Heart right ventricle (tissue), 16 donors: Measurements from ENCODE around the gene BOD1L2. TPM values are rescaled to one million over a fixed set of nuclear protein-coding genes. Genes with fewer than 3 reads are reported as not detected.
A peak's percentile ranks its signal among the peaks of the same experiment; 100 is the strongest.

Experiments used
- ATAC-seq, 8 donors: fragments of 200-7000 bp; cut with Tn5 transposase; one replicate each; pipeline ENCODE4 v1.9.1; 2020; ENCODE audit warnings: mild to moderate bottlenecking in 8 of 8, moderate library complexity in 8 of 8, moderate number of reproducible peaks in 1 of 8
- DNase-seq, 2 donors: peaks; one replicate each; pipeline ENCODE4 v3.0.0-alpha.2; 2020
- H3K27ac ChIP-seq, 10 donors: fragments of 200-600 bp; sonication (generic) in 2 of 10; one replicate each; pipeline versions ENCODE4 v1.5.0 to v1.8.0; 2020 to 2022; ENCODE audit warnings: mild to moderate bottlenecking in 3 of 10
- H3K27me3 ChIP-seq, 7 donors: fragments of 200-600 bp; one replicate each; pipeline ENCODE4 v1.8.0; 2021 to 2022; ENCODE audit warnings: mild to moderate bottlenecking in 2 of 7
- H3K36me3 ChIP-seq, 9 donors: fragments of 200-600 bp; sonication (generic) in 1 of 9; one replicate each; pipeline versions ENCODE4 v1.5.0 to v1.8.0; 2020 to 2022; ENCODE audit warnings: mild to moderate bottlenecking in 2 of 9
- H3K4me1 ChIP-seq, 9 donors: fragments of 200-600 bp; sonication (generic) in 1 of 9; one replicate each; pipeline versions ENCODE4 v1.5.0 to v1.8.0; 2020 to 2022; ENCODE audit warnings: mild to moderate bottlenecking in 4 of 9
- H3K4me3 ChIP-seq, 10 donors: fragments of 200-600 bp; sonication (generic) in 2 of 10; one replicate each; pipeline versions ENCODE4 v1.5.0 to v1.8.0; 2020 to 2022; ENCODE audit warnings: mild to moderate bottlenecking in 7 of 10, moderate library complexity in 2 of 10
- H3K9me3 ChIP-seq, 11 donors: fragments of 200-600 bp in 10 of 11; sonication (generic) in 2 of 11; one replicate each; pipeline versions ENCODE4 v1.5.0 to v1.8.0; 2013 to 2022; ENCODE audit warnings: mild to moderate bottlenecking in 2 of 11, control low read depth in 1 of 11, moderate library complexity in 1 of 11
- WGBS, 2 donors: extraction: QIAGEN DNeasy Blood & Tissue Kit; methylation state at CpG; one replicate each; pipeline ENCODE4 v1.1.7; 2013; ENCODE audit warnings: inconsistent platforms in 1 of 2; 5-methylcytosine and 5-hydroxymethylcytosine counted together
- intact Hi-C, 10 donors: fragments of 100-400 bp; cut with DNase I; formaldehyde crosslinking; loops; one replicate each; pipeline versions ENCODE4 v1.11.1 to v1.14.2; 2022
- long read RNA-seq, 3 donors: library from polyadenylated mRNA; unstranded; transcript quantifications; one replicate each; pipeline ENCODE4 v2.0.0, GENCODE V29; 2020 to 2021
- polyA plus RNA-seq, 2 donors: library from polyadenylated mRNA; stranded (reverse); fragments of 200-250 nt; gene quantifications; one replicate each; pipeline ENCODE4 v1.2.3, GENCODE V29; 2013
- total RNA-seq, 10 donors: library from RNA; stranded (reverse); fragmentation: NEBNext Ultra II Directional in 3 of 10; extraction: Animal tissue kit (Norgen Biotek cat#: 25700) in 3 of 10; gene quantifications; one replicate each; pipeline versions ENCODE4 v1.2.1 to v1.2.4, GENCODE V29; 2021 to 2023
- TF ChIP-seq, protein P1 (sequence below), 9 donors: fragments of 200-600 bp; sonication (generic) in 2 of 9; IDR thresholded peaks; one replicate each; pipeline versions ENCODE4 v1.5.0 to v1.8.0; 2021 to 2022; ENCODE audit warnings: antibody characterized with exemption in 9 of 9, mild to moderate bottlenecking in 5 of 9, moderate library complexity in 1 of 9
- donor health status: Arrhythmogenic right ventricular cardiomyopathy.
- donor health status: ischemic (EF 13 %, LVEDD 7.1; RV severe dilation, severe dysfunction).
- donor health status: healthy with polysubstance abuse.
- donor health status: DM: no; HTN: yes; CAD: no.
- donor health status: DM: no; HTN: no; CAD: no.
- donor health status: ischemic (EF 25% LVEDD 6.9; RV normal size, moderate dysfunction).
- donor health status: ischemic (EF 25% LVEDD 5.7; RV mildly dilated, moderate dysfunction).
- donor health status: healthy.
- donor health status: DM: yes; HTN: yes; CAD: no.
- donor health status: Ischemic cardiomyopathy.
- donor health status: ischemic (EF 35%, LVEDD 5.7; RV mildly dilated, moderate dysfunction).
- donor health status: nonischemic (EF 11% LVEDD 7.7; RV severe dilation, severe dysfunction).
- donor health status: DM: yes; HTN: yes; CAD: no.
- donor health status: PGD.
- donor health status: ischemic (EF 29% LVEDD 5.4; RV normal size, mild dysfunction).
- donor health status: nonischemic (EF 23%, LVEDD 6.1; RV moderate dilation, normal function).

The BOD1L2 gene
- total RNA-seq (not detected), polyA plus RNA-seq (not detected)
- long read RNA-seq, donor 1 = 0 reads
- long read RNA-seq, donor 2 = 0 reads
- long read RNA-seq, donor 3 = 0 reads

DNA sequence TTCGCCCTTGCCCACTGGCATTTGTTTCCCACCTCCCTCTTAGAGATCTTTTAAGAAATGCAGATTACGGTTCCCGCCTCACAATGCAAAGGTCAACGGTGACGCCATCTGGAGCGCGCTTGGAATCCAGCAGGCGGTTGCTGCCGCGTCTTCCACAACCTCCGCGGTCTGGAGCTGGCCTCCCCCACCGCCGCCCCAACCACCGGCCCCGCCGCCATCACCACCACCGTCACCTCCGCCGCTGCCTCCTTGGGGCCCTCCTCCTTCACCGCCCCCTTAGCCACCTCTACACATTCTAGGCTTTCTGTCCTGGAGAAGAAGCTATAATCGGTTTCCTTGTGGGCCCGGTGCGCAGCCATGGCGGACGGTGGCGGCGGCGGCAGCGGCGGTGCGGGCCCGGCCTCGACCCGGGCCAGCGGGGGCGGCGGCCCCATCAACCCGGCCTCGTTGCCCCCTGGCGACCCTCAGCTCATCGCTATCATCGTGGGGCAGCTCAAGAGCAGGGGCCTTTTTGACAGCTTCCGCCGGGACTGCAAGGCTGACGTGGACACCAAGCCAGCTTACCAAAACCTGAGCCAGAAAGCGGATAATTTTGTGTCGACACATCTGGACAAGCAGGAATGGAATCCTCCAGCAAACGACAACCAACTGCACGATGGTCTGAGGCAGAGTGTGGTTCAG, at the start of gene BOD1L2:
BOD1L2 (plus strand) TSS at position 132 of the 681 bp plus-strand sequence; CDS start at position 358, 226 bp downstream.
- Histone ChIP-seq H3K36me3 (no peaks in the 10 kb centered on the region), H3K4me1 (peaks cover 0 to 20% (median 10%) of the 10 kb centered on the region in 9 donors), H3K27ac (no peak within 1 kb of the TSS), H3K27me3 (peaks cover 0 to 29% (median 10%) of the 10 kb centered on the region in 7 donors), H3K4me3 (no peak within 1 kb of the TSS), H3K9me3 (no peaks in the 10 kb centered on the region)
- intact Hi-C loops = loop anchor here in 1 of 10 donors (10.0 kb wide), 1 partner anchor 58 kb away; no protein-coding TSS in a partner anchor
- 84 to 89% methylated on average over 44 to 50 of the region's 50 CpGs for WGBS, 2 donors
- TF ChIP-seq, protein P1, sequence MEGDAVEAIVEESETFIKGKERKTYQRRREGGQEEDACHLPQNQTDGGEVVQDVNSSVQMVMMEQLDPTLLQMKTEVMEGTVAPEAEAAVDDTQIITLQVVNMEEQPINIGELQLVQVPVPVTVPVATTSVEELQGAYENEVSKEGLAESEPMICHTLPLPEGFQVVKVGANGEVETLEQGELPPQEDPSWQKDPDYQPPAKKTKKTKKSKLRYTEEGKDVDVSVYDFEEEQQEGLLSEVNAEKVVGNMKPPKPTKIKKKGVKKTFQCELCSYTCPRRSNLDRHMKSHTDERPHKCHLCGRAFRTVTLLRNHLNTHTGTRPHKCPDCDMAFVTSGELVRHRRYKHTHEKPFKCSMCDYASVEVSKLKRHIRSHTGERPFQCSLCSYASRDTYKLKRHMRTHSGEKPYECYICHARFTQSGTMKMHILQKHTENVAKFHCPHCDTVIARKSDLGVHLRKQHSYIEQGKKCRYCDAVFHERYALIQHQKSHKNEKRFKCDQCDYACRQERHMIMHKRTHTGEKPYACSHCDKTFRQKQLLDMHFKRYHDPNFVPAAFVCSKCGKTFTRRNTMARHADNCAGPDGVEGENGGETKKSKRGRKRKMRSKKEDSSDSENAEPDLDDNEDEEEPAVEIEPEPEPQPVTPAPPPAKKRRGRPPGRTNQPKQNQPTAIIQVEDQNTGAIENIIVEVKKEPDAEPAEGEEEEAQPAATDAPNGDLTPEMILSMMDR (IDR thresholded peaks at IDR 0.05) = no peak
- DNase-seq (no peak), ATAC-seq (no peak)

DNA sequence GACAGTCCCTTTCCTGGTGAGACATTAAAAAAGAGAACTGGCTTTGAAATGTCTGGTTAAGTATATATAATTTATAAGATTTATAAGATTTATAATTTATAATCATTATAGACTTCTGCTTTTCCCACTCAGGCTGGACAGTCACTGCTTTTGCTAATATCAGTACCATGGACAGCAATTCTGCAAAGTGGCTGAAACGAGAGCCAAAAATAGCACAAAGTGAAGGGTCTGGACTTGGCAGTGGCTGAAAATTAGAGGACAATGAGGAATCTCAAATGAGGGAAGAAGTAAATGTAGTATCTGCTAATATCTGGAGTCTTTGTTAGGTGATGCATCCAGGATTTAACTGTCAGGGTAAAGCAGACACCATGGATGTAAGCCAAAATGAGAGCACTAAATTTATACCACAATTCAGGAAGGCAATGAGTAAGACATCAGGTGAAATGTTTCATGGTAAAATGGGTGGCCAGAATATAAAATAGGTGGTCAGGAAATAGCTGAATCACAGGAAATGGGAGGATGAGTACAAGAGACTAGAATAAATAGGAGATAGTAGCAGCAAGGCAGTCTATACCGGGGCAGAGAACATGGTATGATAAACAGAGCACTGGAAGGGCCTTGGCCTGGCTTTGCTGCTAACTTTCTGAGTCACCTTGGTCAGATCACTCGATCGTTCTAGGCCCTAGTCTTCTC, 39.6 kb upstream of the BOD1L2 start:
- peaks cover 0 to 13% (median 3%) of the 10 kb centered on the region in 7 donors for H3K27me3 ChIP-seq
- H3K27ac ChIP-seq = no peak overlapping the region
- peaks cover 0 to 16% (median 0%) of the 10 kb centered on the region in 11 donors for H3K9me3 ChIP-seq
- ATAC-seq (peak in 2 of 8 donors; percentile 54 to 56), DNase-seq (peak in 1 of 2 donors; percentile 6)
- TF ChIP-seq, protein P1 (IDR thresholded peaks at IDR 0.05) = no peak
- intact Hi-C loops = loop anchor here in 1 of 10 donors (5.0 kb wide), 1 partner anchor 235 kb away; no protein-coding TSS in a partner anchor
- H3K4me1 ChIP-seq = no peaks in the 10 kb centered on the region
- no peak overlapping the region for H3K4me3 ChIP-seq
- WGBS, 2 donors = 49 to 54% methylated on average over 4 of the region's 4 CpGs
- no peaks in the 10 kb centered on the region for H3K36me3 ChIP-seq

DNA sequence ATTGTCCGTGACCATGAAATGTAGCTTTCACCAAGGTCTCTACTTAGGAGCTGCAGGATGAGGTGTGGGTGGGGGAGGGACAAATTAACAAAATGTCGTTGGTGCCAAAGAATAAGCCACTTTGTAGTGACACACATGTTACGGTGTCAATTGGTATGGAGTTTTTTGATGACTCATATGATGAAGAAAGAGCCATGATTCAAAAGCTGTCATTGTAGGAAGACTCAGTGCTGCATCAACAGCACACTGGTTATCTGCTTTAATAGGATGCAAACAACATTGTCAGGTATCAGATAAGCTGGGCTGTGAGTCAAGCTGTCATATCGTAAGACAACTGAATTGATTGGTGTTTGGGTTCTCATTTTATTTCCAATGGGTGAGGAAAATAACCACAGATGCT, 36.6 kb upstream of the BOD1L2 start:
- no peak overlapping the region for H3K4me3 ChIP-seq
- ATAC-seq (no peak), DNase-seq (no peak)
- peaks cover 0 to 11% (median 0%) of the 10 kb centered on the region in 7 donors for H3K27me3 ChIP-seq
- H3K9me3 ChIP-seq = no peaks in the 10 kb centered on the region
- no peak overlapping the region for H3K27ac ChIP-seq
- H3K4me1 ChIP-seq = no peaks in the 10 kb centered on the region
- 71 to 73% methylated on average over 4 of the region's 4 CpGs for WGBS, 2 donors
- intact Hi-C loops = no loop called here
- H3K36me3 ChIP-seq = no peaks in the 10 kb centered on the region
- TF ChIP-seq, protein P1 (IDR thresholded peaks at IDR 0.05) = no peak

DNA sequence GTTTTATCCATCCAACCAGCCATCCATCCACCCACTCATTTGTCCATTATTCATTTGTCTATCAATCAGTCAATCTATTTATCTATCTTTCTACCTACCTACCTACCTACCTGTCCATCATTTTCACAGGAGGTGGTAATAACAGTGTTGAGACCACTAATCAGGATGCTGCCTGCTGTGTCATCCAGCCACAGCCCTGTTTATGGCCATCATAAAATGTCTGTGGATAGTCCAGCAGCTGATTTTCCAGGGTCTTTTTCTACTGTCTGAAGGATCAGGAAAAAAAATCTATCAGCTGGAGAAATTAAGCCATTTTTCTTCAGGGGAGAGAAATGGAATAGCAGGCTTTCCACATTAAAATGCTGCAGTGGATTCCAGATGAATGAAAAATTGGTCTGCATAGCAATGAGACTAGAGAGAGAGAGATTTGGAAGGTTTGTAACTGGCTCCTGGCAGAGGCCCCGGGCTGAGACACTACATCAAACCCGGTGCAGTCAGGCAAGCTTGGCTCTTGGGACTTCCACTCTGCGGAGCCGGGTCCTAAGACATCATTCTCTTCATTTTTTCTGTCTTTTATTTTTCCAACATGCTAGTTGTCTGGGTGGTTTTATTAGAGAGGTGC, 33.0 kb upstream of the BOD1L2 start:
- TF ChIP-seq, protein P1 (IDR thresholded peaks at IDR 0.05) = no peak
- intact Hi-C loops = no loop called here
- no peaks in the 10 kb centered on the region for H3K9me3 ChIP-seq
- H3K4me1 ChIP-seq = no peaks in the 10 kb centered on the region
- DNase-seq = no peak
- no peak for ATAC-seq
- WGBS, 2 donors = 67 to 71% methylated on average over 4 of the region's 4 CpGs
- H3K4me3 ChIP-seq = no peak overlapping the region
- peaks cover 0 to 14% (median 4%) of the 10 kb centered on the region in 7 donors for H3K27me3 ChIP-seq
- no peaks in the 10 kb centered on the region for H3K36me3 ChIP-seq
- no peak overlapping the region for H3K27ac ChIP-seq
